Body of pancreas (tissue), 4 donors: ENCODE results near the gene IQGAP2.

Source experiments
- POLR2A ChIP-seq, 3 donors: fragments of 450-650 bp; IDR thresholded peaks; one replicate each; pipeline ENCODE4 v1.6.1; 2016; ENCODE audit warnings: antibody characterized with exemption in 3 of 3, mild to moderate bottlenecking in 2 of 3
- TF ChIP-seq, protein P1 (sequence below), 7 experiments: fragments of 450-650 bp in 4 of 7; fragments of 200-600 bp in 3 of 7; sonication (generic) in 3 of 7; IDR thresholded peaks; one replicate each; pipeline ENCODE4 v1.5.1; 2016 to 2019; ENCODE audit warnings: antibody characterized with exemption in 7 of 7

DNA sequence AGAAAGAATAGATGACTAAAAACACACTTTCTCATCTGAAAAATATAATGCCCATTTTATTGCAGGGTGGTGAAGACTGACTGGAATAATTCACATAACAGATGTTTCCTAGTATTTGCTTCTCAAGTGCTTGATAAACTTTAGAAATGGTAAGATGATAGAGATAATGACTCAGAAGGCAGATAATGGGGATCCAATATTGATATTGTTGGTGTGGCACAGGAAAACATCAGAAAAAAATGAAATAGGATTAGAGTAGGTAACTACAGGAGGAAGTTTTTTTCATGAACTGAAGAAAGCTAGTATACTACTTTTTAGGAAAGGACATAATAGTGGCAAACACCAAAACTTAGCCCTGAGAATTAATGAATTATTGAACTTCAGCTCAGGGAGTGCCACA lies 240.3 kb downstream of the IQGAP2 start:
- TF ChIP-seq, protein P1, sequence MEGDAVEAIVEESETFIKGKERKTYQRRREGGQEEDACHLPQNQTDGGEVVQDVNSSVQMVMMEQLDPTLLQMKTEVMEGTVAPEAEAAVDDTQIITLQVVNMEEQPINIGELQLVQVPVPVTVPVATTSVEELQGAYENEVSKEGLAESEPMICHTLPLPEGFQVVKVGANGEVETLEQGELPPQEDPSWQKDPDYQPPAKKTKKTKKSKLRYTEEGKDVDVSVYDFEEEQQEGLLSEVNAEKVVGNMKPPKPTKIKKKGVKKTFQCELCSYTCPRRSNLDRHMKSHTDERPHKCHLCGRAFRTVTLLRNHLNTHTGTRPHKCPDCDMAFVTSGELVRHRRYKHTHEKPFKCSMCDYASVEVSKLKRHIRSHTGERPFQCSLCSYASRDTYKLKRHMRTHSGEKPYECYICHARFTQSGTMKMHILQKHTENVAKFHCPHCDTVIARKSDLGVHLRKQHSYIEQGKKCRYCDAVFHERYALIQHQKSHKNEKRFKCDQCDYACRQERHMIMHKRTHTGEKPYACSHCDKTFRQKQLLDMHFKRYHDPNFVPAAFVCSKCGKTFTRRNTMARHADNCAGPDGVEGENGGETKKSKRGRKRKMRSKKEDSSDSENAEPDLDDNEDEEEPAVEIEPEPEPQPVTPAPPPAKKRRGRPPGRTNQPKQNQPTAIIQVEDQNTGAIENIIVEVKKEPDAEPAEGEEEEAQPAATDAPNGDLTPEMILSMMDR (IDR thresholded peaks at IDR 0.05) = no peak
- TF ChIP-seq POLR2A (IDR thresholded peaks at IDR 0.05) = no peak
